Panc1 (cell line): Measurements from ENCODE around the gene ACACB.

Experiments used
- CTCF ChIP-seq: fragments of 450-650 bp; IDR thresholded peaks from 2 replicates; pipeline ENCODE4 v1.5.1; 2017; ENCODE audit warnings: mild to moderate bottlenecking
- REST ChIP-seq, 2 experiments: IDR thresholded peaks; 2 replicates each; pipeline ENCODE4 v1.6.1; 2011 to 2012; ENCODE audit warnings: low read depth in 2 of 2, control low read depth in 1 of 2, low read length in 1 of 2, mild to moderate bottlenecking in 1 of 2, moderate library complexity in 1 of 2; ENCODE audit not compliant: insufficient read depth in 1 of 2
- TCF7L2 ChIP-seq: IDR thresholded peaks from 2 replicates; pipeline ENCODE4 v1.6.1; 2011; ENCODE audit warnings: mild to moderate bottlenecking, low read depth, low read length, inconsistent platforms

- no peak for TF ChIP-seq CTCF
- TF ChIP-seq TCF7L2, result no peak
- TF ChIP-seq REST (IDR thresholded peaks at IDR 0.05; ENCODE audit: insufficient read depth in 1 of 2, low read depth in 2 of 2, low read length in 1 of 2), result no peak
Measured at GRCh38 chr12:109304485-109304884, 188.1 kb downstream of the ACACB start.
